ENCODE results near the gene PTS. TPM values are rescaled to one million over a fixed set of nuclear protein-coding genes. Genes with fewer than 3 reads are reported as not detected.
"Not testable (repeated sequence)": the region's sequence is repeated elsewhere in the genome, so short reads cannot be mapped to it uniquely, and the experiment has no call there.

PTS gene
- polyA plus RNA-seq (2012; ENCODE audit: insufficient read depth, insufficient read length): 39.7 TPM

- H3K4me3 ChIP-seq (ENCODE audit: low read length): peak within 1 kb of the TSS; percentile 73
- peak; percentile 69 for DNase-seq (ENCODE audit: low read depth, low spot score)
Observed at GRCh38 chr11:112226062-112226830, at the start of gene PTS. Gene PTS, plus strand, starts transcription at chr11:112226428. Its CDS starts 16 bp downstream, at chr11:112226444.

GRCh38 chr11:112177589-112177988 lies 48.6 kb upstream of the PTS start:
- no peak overlapping the region for H3K4me3 ChIP-seq (ENCODE audit: low read length)
- DNase-seq (ENCODE audit: low read depth, low spot score): no peak

- H3K4me3 ChIP-seq (ENCODE audit: low read length): no peak overlapping the region
- no peak for DNase-seq (ENCODE audit: low read depth, low spot score)
Observed at GRCh38 chr11:112178428-112178827, 47.8 kb upstream of the PTS start.

DNA sequence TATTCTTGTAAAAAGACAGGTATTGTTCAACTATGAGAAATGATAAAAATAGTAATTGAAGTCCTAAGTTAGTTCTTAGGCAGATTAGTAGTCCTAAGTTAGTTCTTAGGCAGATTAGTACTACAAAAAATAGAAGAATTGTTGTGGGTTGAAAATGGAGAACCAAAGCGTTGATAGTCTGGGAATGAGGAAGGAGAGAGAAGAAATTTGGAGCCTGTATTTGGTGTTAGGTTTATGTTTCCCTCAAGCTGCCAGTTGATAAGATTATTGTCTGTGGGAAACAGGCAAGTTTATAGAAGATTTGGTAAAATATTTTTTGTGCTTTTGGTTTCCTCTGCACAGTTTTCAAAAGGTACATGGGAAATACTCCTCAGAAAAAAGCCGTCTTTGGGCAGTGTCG lies 47.3 kb upstream of the PTS start:
- no peak for DNase-seq (ENCODE audit: low read depth, low spot score)
- H3K4me3 ChIP-seq (ENCODE audit: low read length): no peak overlapping the region

DNA sequence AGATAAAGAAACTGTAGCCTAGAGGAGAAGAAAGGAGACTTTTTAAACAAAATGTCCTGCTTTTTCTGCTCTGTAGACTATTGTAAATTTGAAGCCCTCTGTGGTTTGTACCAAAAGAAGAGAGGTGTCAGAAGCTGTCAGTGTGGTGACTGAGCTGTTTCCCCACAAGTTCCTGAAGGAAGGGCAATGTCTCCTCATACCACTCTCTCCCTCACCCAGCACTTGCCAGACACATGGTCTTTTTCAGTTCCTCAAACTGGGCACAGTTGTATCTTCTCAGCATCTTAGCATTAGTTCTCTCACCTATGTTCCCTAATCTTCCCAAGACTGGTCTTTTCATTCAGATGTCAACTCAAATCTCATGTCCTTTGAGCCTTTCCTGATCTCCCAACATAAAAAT lies 46.6 kb upstream of the PTS start:
- no peak for DNase-seq (ENCODE audit: low read depth, low spot score)
- no peak overlapping the region for H3K4me3 ChIP-seq (ENCODE audit: low read length)

GRCh38 chr11:112182867-112183266 lies 43.4 kb upstream of the PTS start:
- H3K4me3 ChIP-seq (ENCODE audit: low read length): no peak overlapping the region
- DNase-seq (ENCODE audit: low read depth, low spot score): no peak

- no peak for DNase-seq (ENCODE audit: low read depth, low spot score)
- H3K4me3 ChIP-seq (ENCODE audit: low read length): no peak overlapping the region
Observed at GRCh38 chr11:112185883-112186282, 40.3 kb upstream of the PTS start.

DNA sequence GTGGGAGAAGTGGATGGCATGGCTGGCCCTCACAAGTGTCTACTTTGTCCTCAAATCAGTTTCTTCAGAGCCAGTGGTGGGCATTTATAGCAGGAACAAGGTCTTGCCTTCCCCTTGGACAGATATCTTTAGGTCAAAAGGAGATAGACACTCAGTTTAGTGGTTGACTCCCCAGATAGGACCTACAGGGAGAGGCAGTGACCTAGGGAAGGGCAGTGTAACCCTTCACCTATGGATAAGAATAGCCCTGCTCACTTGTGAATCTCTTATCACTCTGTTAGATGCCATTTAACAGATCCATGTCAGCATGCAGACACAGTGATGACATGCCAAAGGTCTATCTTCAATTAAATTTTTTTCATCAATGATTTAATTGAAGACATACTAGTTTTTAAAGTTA lies 39.9 kb upstream of the PTS start:
- H3K4me3 ChIP-seq (ENCODE audit: low read length): no peak overlapping the region
- no peak for DNase-seq (ENCODE audit: low read depth, low spot score)

- not testable (repeated sequence) for DNase-seq (ENCODE audit: low read depth, low spot score); H3K4me3 ChIP-seq (ENCODE audit: low read length)
Observed at GRCh38 chr11:112195113-112195512, 31.1 kb upstream of the PTS start.

DNA sequence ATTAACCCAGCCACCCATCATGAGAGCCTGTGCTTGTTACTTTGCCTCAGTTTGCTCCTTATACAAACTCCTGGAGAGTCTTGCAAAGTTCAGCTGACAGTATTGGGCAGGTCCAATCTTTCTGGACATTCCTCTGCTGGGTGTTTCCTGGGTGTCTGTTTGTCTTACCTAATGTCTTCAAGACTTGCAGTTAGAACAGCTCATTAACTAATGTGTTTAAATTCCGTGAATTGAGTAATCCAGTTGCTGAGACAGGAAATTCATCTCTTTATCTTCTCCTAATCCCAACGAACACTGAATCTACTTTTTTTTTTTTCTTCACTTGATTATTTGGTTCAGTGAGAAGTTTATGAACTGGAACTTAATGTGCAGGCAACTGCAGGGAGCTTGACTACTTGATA lies 30.3 kb upstream of the PTS start:
- no peak overlapping the region for H3K4me3 ChIP-seq (ENCODE audit: low read length)
- no peak for DNase-seq (ENCODE audit: low read depth, low spot score)

DNA sequence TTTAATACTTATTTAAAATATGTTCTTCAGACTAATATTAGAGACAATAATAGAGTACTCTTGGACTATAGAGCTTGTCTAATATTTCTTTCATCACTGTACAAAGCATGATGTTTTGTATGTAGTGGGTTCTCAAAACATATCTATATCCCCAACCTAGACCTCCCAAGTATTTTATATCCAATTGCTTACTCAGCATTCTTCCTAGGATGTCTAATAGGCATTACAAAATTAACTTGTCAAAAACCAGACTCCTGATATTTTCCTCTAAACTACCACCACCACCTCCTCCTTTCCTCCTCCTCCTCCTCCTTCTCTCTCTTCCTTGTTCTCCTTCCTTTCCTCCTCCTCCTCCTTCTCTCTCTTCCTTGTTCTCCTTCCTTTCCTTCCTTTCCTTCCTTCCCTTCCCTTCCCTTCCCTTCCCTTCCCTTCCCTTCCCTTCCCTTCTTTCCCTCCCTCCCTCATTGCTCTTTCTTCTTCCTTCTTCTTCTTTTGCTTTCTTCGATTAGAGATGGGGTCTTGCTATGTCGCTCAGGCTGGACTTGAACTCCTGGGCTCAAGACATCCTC lies 29.6 kb upstream of the PTS start:
- no peak for DNase-seq (ENCODE audit: low read depth, low spot score)
- H3K4me3 ChIP-seq (ENCODE audit: low read length): no peak overlapping the region

GRCh38 chr11:112199101-112199500 lies 27.1 kb upstream of the PTS start:
- DNase-seq (ENCODE audit: low read depth, low spot score); H3K4me3 ChIP-seq (ENCODE audit: low read length): not testable (repeated sequence)

GRCh38 chr11:112200252-112200651 lies 26.0 kb upstream of the PTS start:
- no peak for DNase-seq (ENCODE audit: low read depth, low spot score)
- H3K4me3 ChIP-seq (ENCODE audit: low read length): no peak overlapping the region

DNA sequence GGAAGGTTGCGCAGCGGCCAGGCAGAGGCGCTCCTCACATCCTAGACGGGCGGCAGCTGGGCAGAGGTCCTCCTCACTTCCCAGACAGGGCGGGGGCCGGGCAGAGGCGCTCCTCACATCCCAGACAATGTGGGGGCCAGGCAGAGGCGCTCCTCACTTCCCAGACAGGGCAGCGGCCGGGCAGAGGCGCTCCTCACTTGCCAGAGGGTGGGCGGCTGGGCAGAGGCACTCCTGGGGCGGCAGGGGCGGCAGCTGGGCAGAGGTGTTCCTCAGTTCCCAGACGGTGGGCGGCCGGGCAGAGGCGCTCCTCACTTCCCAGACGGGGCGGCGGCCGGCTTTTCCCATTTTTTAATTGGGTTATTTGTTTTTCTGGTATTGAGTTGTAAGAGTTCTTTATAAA lies 20.2 kb upstream of the PTS start:
- DNase-seq (ENCODE audit: low read depth, low spot score): no peak
- no peak overlapping the region for H3K4me3 ChIP-seq (ENCODE audit: low read length)

DNA sequence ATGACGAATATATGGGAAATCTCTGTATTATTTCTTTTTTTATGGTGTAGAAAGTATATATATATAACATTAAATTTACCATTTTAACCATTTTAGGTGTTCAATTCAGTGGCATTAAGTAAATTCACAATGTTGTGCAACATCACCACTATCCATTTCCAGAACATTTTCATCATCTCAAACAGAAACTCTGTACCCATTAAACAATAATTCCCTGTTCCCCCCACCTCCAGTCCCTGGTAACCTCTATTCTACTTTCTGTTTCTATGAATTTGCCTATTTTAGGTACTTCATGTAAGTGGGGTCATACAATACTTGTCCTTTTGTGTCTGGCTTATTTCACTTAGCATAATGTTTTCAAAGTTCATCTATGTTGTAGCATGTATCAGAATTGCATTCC lies 15.3 kb upstream of the PTS start:
- H3K4me3 ChIP-seq (ENCODE audit: low read length): no peak overlapping the region
- no peak for DNase-seq (ENCODE audit: low read depth, low spot score)

DNA sequence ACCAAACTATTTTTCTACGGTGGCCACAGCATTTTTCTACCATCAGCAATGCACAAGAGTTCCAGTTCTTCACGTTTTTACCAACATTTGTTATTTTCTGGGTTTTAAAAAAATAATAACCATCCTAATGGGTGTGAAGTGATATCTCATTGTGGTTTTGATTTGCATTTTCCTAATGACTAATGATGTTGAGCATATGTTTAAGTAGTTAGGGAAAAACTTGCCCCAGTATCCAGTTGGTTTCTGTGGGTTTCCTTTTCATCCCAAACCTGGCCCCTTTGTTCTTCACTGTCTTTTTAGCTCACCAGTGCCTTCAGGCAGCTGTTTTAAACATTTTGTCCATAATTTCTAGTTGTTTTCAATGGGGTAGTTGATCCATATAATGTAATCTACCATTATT lies 14.7 kb upstream of the PTS start:
- DNase-seq (ENCODE audit: low read depth, low spot score): peak; percentile 58

GRCh38 chr11:112212290-112212689 lies 13.9 kb upstream of the PTS start:
- DNase-seq (ENCODE audit: low read depth, low spot score): no peak
- H3K4me3 ChIP-seq (ENCODE audit: low read length): no peak overlapping the region

More for the DNA sequence above, 14.7 kb upstream of the PTS start:
- H3K4me3 ChIP-seq (ENCODE audit: low read length): no peak overlapping the region

DNA sequence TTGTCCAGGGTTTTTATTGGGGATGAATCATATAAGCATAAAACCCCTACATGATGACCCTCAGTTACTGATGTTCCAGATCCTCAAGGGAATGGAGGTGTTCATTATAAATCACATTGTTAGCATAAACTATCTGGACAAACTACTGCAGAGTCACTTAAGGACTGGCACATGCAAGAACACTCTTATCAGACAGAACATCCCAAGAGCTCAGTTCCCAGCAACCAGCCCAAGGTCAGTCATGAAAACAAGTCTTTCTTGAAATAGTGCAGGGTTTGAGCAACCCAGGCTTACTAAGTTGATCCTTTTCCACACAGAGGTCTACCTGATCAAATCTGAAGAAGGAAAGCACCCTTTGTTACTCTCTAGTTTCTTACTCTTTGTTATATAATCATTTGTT lies 13.5 kb upstream of the PTS start:
- H3K4me3 ChIP-seq (ENCODE audit: low read length): no peak overlapping the region
- DNase-seq (ENCODE audit: low read depth, low spot score): no peak

- no peak overlapping the region for H3K4me3 ChIP-seq (ENCODE audit: low read length)
- DNase-seq (ENCODE audit: low read depth, low spot score): no peak
Observed at GRCh38 chr11:112213753-112214152, 12.5 kb upstream of the PTS start.

DNA sequence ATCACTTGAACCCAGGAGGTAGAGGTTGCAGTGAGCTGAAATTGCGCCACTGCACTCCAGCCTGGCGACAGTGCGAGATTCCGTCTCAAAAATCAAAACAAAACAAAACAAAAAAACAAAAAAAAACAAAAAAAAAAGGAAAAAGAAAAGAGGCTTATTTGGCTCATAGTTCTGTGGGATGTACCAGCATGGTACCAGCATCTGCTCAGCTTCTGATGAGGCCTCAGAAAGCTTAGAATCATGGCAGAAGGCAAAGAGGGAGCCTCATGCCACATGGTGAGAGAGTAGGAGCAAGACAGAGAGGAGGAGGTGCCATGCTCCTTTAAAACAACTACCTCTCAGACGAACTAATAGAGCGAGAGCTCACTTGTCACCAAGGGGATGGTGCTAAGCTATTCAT lies 10.6 kb upstream of the PTS start:
- no peak for DNase-seq (ENCODE audit: low read depth, low spot score)
- H3K4me3 ChIP-seq (ENCODE audit: low read length): no peak overlapping the region

DNA sequence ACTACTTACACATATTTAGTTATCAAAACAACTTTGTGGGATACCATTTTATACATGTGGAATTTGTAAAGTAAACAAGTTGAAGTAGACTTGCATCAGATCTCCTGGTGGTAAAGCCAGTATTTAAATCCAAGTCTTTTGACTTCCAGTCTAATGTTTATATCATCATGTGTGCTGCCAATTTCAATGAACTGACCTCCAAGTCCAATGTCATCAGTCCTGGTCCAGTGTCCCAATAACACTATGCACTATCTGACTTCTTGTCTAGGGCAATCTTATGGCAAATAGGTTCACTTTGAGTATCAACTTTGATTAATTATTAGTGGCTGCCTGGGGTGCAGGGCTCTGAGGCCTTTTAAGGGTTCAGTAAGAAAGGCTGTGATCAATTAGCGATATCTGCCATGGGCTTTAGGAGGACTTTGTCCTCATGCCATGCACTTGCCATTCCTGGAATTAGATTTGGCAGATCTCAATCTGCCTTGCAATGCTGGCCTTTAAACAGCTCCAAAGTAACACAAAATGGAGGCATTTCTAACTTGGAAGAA lies 9.6 kb upstream of the PTS start:
- no peak for DNase-seq (ENCODE audit: low read depth, low spot score)

More for the DNA sequence above, 9.6 kb upstream of the PTS start:
- H3K4me3 ChIP-seq (ENCODE audit: low read length): no peak overlapping the region
